Prostate gland (tissue), 2 donors: ENCODE results near the gene KLHL40.

ENCODE experiments used
- POLR2A ChIP-seq: fragments of 450-650 bp; IDR thresholded peaks from one replicate; pipeline ENCODE4 v1.6.1; 2016; ENCODE audit warnings: antibody characterized with exemption, mild to moderate bottlenecking
- POLR2AphosphoS5 ChIP-seq: sonication (generic); formaldehyde crosslinking; IDR thresholded peaks from one replicate; pipeline ENCODE4 v1.6.1; 2017; ENCODE audit warnings: antibody characterized with exemption
- TF ChIP-seq, protein P1 (sequence below), 4 experiments: fragments of 200-600 bp in 2 of 4; fragments of 450-650 bp in 2 of 4; sonication (generic) in 2 of 4; IDR thresholded peaks; 1 replicate in 3 of 4; 2 replicates in 1 of 4; pipeline ENCODE4 v1.5.1; 2016 to 2019; ENCODE audit warnings: antibody characterized with exemption in 4 of 4, mild to moderate bottlenecking in 2 of 4, moderate library complexity in 2 of 4

DNA sequence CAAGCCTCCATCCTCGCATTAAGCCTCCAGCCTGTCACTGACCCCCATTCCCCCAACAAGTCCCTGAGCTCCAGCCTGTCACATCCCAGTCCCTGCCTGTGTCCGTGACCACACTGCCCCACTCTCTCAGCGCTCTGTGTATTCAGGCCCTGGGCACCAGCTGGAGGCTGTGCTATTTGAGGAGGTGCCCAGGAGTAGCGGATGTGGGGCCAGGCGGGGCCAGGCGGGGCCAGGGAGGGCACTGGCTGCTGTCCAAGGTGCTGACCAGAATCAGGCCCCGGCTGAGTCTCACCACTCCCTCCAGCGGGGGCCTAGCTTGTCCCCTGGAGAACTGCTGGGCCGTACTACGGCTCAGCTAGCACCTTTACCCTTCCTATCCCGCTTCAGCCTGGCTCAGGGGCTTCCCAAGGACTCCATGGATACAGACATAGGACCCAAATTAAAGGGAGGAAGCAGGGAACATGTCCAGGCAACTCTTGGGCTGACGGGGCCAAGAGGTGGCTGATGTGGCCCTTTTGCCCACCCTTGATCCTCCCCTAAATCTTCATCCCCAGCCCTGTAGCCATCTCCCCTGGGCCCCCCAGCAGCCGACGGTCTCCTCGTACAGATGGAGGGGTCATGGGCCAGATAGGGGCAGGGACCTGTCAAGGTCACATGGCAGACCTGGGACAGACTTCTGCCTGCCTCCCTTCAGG is 16.2 kb downstream of the KLHL40 start:
- TF ChIP-seq, protein P1, sequence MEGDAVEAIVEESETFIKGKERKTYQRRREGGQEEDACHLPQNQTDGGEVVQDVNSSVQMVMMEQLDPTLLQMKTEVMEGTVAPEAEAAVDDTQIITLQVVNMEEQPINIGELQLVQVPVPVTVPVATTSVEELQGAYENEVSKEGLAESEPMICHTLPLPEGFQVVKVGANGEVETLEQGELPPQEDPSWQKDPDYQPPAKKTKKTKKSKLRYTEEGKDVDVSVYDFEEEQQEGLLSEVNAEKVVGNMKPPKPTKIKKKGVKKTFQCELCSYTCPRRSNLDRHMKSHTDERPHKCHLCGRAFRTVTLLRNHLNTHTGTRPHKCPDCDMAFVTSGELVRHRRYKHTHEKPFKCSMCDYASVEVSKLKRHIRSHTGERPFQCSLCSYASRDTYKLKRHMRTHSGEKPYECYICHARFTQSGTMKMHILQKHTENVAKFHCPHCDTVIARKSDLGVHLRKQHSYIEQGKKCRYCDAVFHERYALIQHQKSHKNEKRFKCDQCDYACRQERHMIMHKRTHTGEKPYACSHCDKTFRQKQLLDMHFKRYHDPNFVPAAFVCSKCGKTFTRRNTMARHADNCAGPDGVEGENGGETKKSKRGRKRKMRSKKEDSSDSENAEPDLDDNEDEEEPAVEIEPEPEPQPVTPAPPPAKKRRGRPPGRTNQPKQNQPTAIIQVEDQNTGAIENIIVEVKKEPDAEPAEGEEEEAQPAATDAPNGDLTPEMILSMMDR (IDR thresholded peaks at IDR 0.05), result no peak
- TF ChIP-seq POLR2A (no peak), POLR2AphosphoS5 (no peak)
